GM20431 (cell line): ENCODE data around the gene PGAM2.

Experiments
- in situ Hi-C: fragments of 300-500 bp; cut with MseI, MboI; formaldehyde crosslinking; loops from one replicate; pipeline ENCODE4 v1.15.0; 2020; ENCODE audit warnings: low sequenced_read_pairs; ENCODE audit not compliant: unreplicated experiment

Gene PGAM2

DNA sequence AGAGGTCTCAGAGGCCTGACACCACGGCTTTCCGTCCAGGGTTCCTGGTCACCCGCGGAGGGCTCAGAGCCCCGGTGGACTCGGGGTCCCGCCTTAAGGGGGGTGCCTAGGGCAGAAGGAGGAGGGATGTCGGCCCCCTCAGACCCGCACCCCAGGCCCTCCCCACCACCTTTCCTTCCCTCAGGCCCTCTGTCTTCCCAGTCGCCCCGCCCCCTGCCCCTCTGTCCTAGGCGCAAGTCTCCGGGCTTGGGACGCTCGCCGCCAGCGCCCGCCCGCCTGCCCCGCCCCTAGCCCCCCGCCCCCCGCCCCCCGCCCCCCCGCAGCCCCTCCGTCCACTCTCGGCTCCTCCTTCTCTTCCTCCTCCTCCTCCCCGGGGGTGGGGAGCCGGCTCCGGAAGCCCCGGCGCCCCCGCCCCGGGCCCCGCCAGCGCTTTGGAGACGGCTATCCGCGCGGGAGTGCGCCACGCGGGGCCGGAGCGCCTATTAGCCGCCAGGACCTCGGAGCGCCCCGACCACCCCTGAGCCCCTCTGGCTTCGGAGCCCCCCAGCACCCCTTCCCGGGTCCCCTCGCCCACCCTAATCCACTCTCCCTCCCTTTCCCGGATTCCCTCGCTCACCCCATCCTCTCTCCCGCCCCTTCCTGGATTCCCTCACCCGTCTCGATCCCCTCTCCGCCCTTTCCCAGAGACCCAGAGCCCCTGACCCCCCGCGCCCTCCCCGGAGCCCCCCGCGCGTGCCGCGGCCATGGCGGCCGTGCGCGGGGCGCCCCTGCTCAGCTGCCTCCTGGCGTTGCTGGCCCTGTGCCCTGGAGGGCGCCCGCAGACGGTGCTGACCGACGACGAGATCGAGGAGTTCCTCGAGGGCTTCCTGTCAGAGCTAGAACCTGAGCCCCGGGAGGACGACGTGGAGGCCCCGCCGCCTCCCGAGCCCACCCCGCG lies 38.8 kb upstream of the PGAM2 start, which contains the start of gene AEBP1:
Gene AEBP1, plus strand, starts transcription at position 423 of the 937 bp plus-strand sequence. Its CDS starts 321 bp downstream, at position 744.
- in situ Hi-C loops, result no loop called here

DNA sequence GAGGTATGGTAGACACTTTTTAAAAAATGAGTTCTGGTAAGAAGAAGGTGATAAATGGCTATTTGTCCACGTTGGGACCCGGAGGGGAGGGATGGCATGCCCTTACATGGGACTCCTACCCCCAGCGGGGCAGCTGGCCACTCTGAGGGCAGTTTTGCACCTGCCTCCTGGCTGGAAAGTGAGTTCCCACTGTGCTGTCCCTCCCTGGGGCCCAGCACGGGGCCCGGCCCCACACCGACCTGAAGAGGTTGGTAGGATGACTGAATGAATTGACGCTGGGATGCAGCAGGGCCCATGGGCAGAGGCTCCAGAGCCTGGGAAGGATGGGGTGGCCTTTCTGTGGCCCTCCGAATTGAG lies 38.2 kb upstream of the PGAM2 start:
- in situ Hi-C loops, result no loop called here

- in situ Hi-C loops, result no loop called here
Observed at GRCh38 chr7:44102846-44103565, 37.6 kb upstream of the PGAM2 start.

- in situ Hi-C loops, result no loop called here
Observed at GRCh38 chr7:44101966-44102845, 36.8 kb upstream of the PGAM2 start.

DNA sequence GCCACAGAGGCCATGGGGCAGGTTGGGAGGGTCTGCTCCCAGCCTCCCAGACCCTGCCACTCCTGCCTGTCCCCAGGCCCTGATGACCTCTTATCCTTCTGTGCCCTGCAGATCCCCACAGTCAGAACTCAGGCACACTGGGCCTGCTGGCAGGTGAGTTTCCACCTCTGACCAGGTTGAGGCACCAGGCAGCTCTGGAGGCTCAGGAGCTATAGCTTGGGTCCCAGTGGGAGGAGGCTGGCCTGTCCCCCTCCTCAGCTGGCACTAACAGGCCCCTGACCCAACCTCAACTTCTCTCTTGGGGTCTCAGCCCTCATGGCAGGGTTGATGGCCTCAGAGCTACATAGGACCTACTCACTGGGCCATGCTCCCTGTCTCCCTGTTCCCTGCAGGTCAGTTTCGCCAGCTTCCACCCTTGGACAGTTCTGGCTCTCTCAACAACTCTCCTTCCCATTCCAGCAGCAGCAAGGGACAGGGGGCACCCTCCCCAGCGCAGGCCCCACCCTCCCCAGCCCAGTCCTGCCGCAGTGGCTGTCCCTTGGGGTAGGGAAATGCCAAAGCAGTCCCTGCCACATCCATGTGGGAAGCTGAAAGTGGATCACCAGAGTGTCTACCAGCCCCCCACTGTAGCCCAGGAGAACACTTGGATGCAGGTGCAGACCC lies 36.1 kb upstream of the PGAM2 start:
- in situ Hi-C loops, result no loop called here

GRCh38 chr7:44100458-44101302 lies 35.3 kb upstream of the PGAM2 start:
- in situ Hi-C loops, result no loop called here

DNA sequence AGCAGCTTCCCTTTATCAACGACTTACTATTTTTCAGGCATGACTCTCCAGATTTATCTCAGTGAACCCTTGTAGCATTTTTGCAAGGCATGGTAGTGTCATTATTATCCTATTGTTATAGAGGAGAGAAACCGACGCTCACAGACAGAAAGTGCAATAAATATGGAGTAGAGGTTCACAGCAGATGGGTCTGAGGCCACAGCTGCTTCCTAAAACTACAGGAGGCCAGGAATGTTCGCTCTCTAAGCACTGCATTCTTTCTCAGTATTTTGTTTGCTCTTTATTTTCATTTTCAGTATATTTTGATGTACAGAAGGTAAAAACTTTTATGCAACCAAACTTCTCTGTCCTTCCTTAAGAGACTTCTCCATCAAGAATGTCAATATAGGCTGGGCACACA lies 34.3 kb upstream of the PGAM2 start:
- in situ Hi-C loops, result no loop called here

DNA sequence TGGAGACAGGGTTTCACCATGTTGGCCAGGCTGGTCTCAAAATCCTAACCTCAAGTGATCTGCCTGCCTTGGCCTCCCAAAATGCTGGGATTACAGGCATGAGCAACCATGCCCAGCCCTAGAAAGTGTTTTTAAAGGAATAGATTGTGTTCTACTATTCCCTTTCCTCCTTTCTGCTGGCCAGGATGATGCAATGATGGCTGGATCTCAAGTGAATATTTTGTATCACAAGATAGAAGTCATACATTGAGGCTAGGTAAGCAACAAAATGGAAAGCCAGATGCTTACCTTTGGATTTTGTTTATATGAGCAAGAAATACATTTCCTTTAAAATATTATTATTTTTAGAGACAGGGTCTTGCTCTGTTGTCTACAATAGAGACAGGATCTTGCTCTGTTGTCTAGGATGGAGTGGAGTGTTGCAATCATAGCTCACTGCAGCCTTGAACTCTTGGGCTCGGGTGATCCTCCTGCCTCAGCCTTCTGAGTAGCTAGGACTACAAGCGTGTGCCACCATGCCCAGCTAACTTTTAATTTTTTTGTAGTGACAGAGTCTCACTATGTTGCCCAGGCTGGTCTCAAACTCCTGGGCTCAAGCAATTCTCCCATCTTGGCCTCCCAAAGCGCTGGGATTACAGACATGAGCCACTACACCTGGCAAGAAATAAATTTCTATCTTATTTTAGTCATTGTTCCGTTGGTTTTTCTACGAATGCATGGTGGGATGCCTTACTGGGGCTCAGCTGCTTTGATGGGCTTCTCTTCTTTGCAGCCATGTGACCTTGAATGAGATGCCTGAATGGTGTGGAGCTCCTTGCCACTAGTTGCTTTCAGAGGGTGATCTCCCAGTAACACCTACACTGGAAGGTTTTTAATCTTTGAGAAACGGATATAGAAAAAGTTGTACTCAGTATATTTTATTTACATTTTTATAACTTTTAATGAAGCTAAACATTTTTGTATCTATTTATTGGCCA lies 33.0 kb upstream of the PGAM2 start:
- in situ Hi-C loops, result no loop called here

- in situ Hi-C loops, result no loop called here
Observed at GRCh38 chr7:44097064-44097932, 31.9 kb upstream of the PGAM2 start.

GRCh38 chr7:44096326-44096881 lies 31.0 kb upstream of the PGAM2 start:
- in situ Hi-C loops, result no loop called here

DNA sequence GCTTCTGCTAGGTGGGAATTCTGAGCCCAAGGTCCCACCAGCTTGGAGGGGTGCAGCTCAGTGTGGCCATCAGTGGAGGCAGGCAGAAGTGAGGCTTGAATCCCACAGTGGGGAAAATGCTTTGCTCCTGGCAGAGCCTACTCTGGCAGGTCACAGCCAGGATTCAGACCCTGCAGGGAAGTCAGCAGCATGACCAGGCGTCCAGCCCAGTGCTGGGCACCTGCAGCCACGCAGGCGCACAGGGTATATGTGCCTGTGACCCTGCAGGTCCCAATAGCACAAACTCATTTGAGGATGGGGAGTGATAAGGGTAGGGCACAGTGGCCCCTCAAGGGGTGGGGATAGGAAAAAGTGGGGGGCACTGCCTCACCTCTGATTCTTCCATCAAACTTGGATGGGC lies 30.4 kb upstream of the PGAM2 start:
- in situ Hi-C loops, result no loop called here

- in situ Hi-C loops, result no loop called here
Observed at GRCh38 chr7:44094883-44095592, 29.7 kb upstream of the PGAM2 start.

DNA sequence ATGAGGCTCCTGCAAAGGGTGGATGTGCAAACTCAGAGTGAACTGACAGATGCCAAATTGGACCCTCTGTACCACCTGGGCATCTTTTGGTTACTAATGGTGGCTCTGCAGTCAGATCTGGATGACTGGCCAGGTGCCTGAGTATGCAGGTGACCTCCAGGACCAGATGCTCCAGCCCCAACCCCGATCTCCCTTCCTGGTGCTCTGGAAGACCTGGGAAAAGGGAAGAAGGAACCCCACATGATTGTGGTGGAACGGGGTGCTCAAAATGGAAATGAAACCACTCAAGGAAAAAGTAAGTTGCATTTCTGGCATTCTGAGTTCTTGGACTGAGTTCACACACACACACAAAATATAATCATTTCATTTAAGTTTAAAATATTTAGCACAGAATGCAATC lies 29.0 kb upstream of the PGAM2 start:
- in situ Hi-C loops, result no loop called here

DNA sequence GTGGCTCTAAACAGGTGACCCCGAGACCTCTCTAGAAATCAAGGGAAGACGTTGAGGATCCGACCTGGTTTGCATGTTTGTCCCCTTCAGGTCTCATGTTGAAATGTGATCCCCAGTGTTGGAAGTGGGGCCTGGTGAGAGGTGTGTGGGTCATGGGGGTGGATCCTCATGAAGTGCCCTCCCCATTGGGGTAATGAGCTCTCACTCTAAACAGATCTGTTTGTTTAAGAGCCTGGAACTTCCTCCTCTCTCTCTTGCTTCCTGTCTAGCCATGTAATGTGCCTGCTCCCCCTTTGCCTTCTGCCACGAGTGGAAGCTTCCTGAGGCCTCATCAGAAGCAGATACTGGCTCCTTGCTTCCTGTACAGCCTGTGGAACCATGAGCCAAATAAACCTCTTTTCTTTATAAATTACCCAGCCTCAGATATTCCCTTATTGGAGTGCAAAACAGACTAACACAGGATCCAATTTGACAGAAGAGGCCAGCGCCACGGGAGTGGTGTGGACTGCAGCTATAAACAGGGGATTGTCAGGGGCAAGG lies 27.8 kb upstream of the PGAM2 start:
- in situ Hi-C loops, result no loop called here

DNA sequence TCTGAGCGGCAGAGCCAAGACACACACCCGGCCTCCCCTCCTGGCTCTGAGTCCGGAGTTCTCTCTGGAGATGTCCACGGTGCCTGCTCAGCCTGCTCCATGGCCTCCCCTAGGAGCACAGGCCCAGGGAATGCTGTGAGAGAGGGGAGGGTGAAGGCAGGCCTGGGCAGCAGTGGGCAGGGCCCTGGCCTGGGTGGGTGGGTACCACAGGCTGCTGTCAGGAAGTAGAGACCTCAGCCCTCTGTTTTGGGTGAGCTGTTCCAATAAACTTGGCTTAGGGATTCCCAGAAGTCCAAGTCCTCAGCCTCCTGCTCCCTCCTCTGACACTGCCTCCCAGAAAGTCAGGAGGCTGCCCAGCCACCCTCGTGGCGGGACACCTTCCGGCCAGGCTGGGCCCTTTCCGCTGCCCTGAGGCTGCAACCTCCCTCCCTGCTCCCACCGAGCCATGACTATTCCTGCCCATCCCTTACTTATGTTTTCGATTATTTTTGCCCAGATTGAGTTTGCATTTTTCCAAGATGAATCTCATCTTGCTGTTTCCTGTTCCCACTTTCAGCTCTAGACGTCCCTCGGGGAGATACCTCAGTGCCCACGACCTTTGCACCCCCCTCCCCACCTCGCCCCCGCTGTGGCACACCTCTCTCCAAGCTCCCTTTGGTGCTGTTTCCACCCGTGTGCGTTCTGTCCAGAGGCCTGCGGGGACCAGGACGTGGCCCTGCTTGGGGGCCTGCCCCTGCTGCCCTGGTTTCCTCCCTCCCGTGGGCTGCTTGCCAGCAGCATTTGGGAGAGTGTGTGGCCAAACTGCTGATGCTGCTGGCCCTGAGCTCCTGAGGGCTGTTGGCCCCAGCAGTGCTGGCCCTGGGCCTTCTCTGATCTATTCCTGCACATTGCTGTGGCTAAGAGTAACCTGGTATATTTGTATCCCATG lies 22.8 kb upstream of the PGAM2 start:
- in situ Hi-C loops, result no loop called here
